OCI-LY3 (cell line): Measurements from ENCODE around the gene KYNU.

ENCODE experiments used
- EZH2phosphoT487 ChIP-seq: fragments of 200-600 bp; shearing (Covaris generic); IDR thresholded peaks from 2 replicates; pipeline ENCODE4 v1.6.1; 2018; ENCODE audit warnings: antibody characterized with exemption, mixed run types, low read depth
- TF ChIP-seq, protein P1 (sequence below): fragments of 200-600, 300-600 bp; sonication (generic); IDR thresholded peaks from 2 replicates; pipeline ENCODE4 v1.5.1; 2014; ENCODE audit warnings: antibody characterized with exemption, low read length, low read depth

- TF ChIP-seq, protein P1, sequence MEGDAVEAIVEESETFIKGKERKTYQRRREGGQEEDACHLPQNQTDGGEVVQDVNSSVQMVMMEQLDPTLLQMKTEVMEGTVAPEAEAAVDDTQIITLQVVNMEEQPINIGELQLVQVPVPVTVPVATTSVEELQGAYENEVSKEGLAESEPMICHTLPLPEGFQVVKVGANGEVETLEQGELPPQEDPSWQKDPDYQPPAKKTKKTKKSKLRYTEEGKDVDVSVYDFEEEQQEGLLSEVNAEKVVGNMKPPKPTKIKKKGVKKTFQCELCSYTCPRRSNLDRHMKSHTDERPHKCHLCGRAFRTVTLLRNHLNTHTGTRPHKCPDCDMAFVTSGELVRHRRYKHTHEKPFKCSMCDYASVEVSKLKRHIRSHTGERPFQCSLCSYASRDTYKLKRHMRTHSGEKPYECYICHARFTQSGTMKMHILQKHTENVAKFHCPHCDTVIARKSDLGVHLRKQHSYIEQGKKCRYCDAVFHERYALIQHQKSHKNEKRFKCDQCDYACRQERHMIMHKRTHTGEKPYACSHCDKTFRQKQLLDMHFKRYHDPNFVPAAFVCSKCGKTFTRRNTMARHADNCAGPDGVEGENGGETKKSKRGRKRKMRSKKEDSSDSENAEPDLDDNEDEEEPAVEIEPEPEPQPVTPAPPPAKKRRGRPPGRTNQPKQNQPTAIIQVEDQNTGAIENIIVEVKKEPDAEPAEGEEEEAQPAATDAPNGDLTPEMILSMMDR = no peak
- no peak for TF ChIP-seq EZH2phosphoT487
Observed at GRCh38 chr2:142875010-142875409, 2.5 kb upstream of the KYNU start.
